ENCODE data around the gene UBIAD1.
A peak's percentile ranks its signal among the peaks of the same experiment; 100 is the strongest.
"Not testable (repeated sequence)": the region's sequence is repeated elsewhere in the genome, so short reads cannot be mapped to it uniquely, and the experiment has no call there.

The UBIAD1 gene

DNA sequence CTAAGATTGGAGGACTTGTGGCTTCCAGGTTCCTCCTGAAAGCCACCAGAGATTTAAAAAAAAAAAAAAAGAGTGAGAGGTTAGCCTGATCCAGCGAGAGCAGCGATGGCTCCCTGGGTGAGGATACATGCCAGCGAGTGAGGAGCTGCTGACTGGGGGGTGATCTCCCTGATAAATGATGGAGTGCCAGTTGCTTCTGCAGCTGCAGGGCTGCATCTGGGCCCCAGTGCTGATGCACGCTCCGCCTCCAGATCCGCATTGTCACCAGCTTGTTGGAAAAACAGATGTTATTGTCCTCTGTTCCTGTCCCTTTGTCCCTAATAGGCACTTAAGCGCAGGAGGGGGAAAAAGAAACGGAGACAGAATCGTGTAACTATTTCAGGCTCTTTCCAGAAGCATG, 28.6 kb downstream of the UBIAD1 start:
- peak; percentile 48; the same call in 1 of the 3 replicates for ATAC-seq
- peak; percentile 63; the same call in 1 of the 2 replicates for TF ChIP-seq TCF4 (CRISPR knock-in tag; IDR thresholded peaks at IDR 0.05; ENCODE audit: borderline replicate concordance)
- no peak for TF ChIP-seq ZNF70 (CRISPR knock-in tag; IDR thresholded peaks at IDR 0.05)
- TF ChIP-seq SNAI2 (CRISPR knock-in tag; IDR thresholded peaks at IDR 0.05) = no peak
- no peak for TF ChIP-seq ARNTL (CRISPR knock-in tag; IDR thresholded peaks at IDR 0.05; ENCODE audit: borderline replicate concordance, low read depth)

DNA sequence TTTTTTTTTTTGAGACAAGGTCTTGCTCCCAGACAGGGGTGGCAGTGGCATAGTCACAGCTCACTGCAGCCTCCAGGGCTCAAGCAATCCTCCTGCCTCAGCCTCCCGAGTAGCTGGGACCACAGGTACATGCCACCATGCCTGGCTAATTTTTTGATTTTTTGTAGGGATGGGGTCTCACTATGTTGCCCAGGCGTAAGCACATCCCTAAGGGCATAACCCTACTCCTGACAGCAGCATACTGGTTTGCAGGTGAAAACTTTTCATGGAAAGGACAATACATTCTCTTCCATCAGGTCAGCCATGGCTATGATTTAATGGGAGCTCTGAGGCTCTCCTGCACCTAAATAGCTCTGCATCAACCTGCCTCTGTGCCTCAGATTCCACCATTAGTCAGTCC, 29.4 kb downstream of the UBIAD1 start:
- TF ChIP-seq ISL1 (CRISPR knock-in tag; IDR thresholded peaks at IDR 0.05) = no peak
- no peak for TF ChIP-seq ZFP3 (CRISPR knock-in tag; IDR thresholded peaks at IDR 0.05)
- TF ChIP-seq, protein P1, sequence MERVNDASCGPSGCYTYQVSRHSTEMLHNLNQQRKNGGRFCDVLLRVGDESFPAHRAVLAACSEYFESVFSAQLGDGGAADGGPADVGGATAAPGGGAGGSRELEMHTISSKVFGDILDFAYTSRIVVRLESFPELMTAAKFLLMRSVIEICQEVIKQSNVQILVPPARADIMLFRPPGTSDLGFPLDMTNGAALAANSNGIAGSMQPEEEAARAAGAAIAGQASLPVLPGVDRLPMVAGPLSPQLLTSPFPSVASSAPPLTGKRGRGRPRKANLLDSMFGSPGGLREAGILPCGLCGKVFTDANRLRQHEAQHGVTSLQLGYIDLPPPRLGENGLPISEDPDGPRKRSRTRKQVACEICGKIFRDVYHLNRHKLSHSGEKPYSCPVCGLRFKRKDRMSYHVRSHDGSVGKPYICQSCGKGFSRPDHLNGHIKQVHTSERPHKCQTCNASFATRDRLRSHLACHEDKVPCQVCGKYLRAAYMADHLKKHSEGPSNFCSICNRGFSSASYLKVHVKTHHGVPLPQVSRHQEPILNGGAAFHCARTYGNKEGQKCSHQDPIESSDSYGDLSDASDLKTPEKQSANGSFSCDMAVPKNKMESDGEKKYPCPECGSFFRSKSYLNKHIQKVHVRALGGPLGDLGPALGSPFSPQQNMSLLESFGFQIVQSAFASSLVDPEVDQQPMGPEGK (CRISPR knock-in tag; IDR thresholded peaks at IDR 0.05; ENCODE audit: borderline replicate concordance) = no peak
- TF ChIP-seq BACH2 (CRISPR knock-in tag; IDR thresholded peaks at IDR 0.05; ENCODE audit: borderline replicate concordance) = no peak
- TF ChIP-seq ZNF70 (CRISPR knock-in tag; IDR thresholded peaks at IDR 0.05) = no peak
- TF ChIP-seq ZFP30 (CRISPR knock-in tag; IDR thresholded peaks at IDR 0.05) = no peak
- no peak for ATAC-seq

DNA sequence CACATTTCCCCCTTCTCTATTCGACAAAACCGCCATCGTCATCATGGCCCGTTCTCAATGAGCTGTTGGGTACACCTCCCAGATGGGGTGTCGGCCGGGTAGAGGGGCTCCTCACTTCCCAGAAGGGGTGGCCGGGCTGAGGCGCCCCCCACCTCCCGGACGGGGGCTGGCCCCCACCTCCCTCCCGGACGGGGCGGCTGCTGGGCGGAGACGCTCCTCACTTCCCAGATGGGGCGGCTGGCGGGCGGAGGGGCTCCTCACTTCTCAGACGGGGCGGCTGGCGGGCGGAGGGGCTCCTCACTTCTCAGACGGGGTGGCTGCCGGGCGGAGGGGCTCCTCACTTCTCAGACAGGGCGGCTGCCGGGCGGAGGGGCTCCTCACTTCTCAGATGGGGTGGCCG, 32.5 kb downstream of the UBIAD1 start:
- not testable (repeated sequence) for ATAC-seq

DNA sequence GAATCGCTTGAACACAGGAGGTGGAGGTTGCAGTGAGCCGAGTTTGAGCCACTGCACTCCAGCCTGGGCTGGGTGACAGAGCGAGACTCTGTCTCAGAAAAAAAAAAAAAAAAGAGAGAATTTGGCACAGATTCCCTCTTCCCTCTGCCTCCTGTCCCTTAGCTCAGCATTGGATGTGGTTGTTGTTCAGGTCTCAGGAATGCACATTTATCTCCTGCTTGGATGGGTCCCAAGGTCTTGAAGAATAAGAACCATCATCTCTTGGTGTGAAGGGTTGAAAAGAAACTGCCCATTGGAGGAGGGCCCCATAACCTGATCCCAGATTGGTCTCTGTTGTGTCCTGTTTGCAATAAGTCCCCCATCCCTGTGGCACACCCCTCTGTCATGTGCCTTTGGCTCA, 34.9 kb downstream of the UBIAD1 start:
- peak; percentile 48; the same call in 2 of the 3 replicates for ATAC-seq
- no peak for TF ChIP-seq BACH2 (CRISPR knock-in tag; IDR thresholded peaks at IDR 0.05; ENCODE audit: borderline replicate concordance)
- no peak for TF ChIP-seq PPARA (CRISPR knock-in tag; IDR thresholded peaks at IDR 0.05; ENCODE audit: borderline replicate concordance)
- no peak for TF ChIP-seq ZNF8 (CRISPR knock-in tag; IDR thresholded peaks at IDR 0.05)

DNA sequence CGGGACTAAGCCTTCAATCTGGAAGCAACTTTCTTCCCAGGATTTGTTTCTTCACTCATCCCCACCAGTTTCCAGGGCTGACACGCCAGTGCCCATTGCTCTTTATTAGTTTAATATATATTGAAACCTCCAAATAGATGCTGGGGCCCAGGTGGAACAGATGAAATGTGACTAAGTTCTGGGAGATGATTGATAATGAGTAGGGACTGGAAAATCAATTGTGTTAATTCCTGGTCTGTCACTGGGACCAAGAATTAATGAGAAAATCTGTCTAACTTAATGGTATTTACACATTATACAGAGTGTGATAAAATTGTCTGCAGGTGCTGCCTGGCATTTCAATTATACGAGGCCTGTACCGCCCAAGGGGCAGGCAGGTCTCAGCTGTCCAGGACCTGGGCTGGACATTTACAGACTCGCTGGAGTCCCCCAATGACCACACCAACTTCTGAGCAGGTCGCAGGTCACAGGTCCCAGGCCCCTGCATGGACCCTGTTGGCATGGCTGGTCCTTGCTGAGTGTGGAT, 35.8 kb downstream of the UBIAD1 start:
- ATAC-seq = no peak
- TF ChIP-seq ISL1 (CRISPR knock-in tag; IDR thresholded peaks at IDR 0.05) = no peak
- TF ChIP-seq, protein P2, sequence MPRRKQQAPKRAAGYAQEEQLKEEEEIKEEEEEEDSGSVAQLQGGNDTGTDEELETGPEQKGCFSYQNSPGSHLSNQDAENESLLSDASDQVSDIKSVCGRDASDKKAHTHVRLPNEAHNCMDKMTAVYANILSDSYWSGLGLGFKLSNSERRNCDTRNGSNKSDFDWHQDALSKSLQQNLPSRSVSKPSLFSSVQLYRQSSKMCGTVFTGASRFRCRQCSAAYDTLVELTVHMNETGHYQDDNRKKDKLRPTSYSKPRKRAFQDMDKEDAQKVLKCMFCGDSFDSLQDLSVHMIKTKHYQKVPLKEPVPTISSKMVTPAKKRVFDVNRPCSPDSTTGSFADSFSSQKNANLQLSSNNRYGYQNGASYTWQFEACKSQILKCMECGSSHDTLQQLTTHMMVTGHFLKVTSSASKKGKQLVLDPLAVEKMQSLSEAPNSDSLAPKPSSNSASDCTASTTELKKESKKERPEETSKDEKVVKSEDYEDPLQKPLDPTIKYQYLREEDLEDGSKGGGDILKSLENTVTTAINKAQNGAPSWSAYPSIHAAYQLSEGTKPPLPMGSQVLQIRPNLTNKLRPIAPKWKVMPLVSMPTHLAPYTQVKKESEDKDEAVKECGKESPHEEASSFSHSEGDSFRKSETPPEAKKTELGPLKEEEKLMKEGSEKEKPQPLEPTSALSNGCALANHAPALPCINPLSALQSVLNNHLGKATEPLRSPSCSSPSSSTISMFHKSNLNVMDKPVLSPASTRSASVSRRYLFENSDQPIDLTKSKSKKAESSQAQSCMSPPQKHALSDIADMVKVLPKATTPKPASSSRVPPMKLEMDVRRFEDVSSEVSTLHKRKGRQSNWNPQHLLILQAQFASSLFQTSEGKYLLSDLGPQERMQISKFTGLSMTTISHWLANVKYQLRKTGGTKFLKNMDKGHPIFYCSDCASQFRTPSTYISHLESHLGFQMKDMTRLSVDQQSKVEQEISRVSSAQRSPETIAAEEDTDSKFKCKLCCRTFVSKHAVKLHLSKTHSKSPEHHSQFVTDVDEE (CRISPR knock-in tag; IDR thresholded peaks at IDR 0.05) = no peak
- TF ChIP-seq ZFP30 (CRISPR knock-in tag; IDR thresholded peaks at IDR 0.05) = no peak
- TF ChIP-seq TOX (CRISPR knock-in tag; IDR thresholded peaks at IDR 0.05; ENCODE audit: borderline replicate concordance) = no peak
- TF ChIP-seq RARB (CRISPR knock-in tag; IDR thresholded peaks at IDR 0.05) = no peak
- no peak for TF ChIP-seq OSR1 (CRISPR knock-in tag; IDR thresholded peaks at IDR 0.05)
- no peak for TF ChIP-seq ZNF565 (CRISPR knock-in tag; conservative IDR thresholded peaks at IDR 0.05; ENCODE audit: low read depth)
- TF ChIP-seq, protein P1 (CRISPR knock-in tag; IDR thresholded peaks at IDR 0.05; ENCODE audit: borderline replicate concordance) = no peak
- TF ChIP-seq BACH2 (CRISPR knock-in tag; IDR thresholded peaks at IDR 0.05; ENCODE audit: borderline replicate concordance) = no peak
- TF ChIP-seq ZNF70 (CRISPR knock-in tag; IDR thresholded peaks at IDR 0.05) = no peak
- TF ChIP-seq CSDC2 (CRISPR knock-in tag; IDR thresholded peaks at IDR 0.05) = no peak
- no peak for TF ChIP-seq ZFP3 (CRISPR knock-in tag; IDR thresholded peaks at IDR 0.05)
- TF ChIP-seq ESRRG (CRISPR knock-in tag; IDR thresholded peaks at IDR 0.05) = no peak
- TF ChIP-seq PPARA (CRISPR knock-in tag; IDR thresholded peaks at IDR 0.05; ENCODE audit: borderline replicate concordance) = no peak
- TF ChIP-seq, protein P3, sequence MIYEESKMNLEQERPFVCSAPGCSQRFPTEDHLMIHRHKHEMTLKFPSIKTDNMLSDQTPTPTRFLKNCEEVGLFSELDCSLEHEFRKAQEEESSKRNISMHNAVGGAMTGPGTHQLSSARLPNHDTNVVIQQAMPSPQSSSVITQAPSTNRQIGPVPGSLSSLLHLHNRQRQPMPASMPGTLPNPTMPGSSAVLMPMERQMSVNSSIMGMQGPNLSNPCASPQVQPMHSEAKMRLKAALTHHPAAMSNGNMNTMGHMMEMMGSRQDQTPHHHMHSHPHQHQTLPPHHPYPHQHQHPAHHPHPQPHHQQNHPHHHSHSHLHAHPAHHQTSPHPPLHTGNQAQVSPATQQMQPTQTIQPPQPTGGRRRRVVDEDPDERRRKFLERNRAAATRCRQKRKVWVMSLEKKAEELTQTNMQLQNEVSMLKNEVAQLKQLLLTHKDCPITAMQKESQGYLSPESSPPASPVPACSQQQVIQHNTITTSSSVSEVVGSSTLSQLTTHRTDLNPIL (CRISPR knock-in tag; IDR thresholded peaks at IDR 0.05; ENCODE audit: low read depth) = no peak

Measured in SK-N-SH treated with all-trans-retinoic acid at 6 μM for 48 hours (cell line).